ENCODE results near the gene IFT81. TPM values are rescaled to one million over a fixed set of nuclear protein-coding genes. Genes with fewer than 3 reads are reported as not detected.
"Not testable (repeated sequence)": the region's sequence is repeated elsewhere in the genome, so short reads cannot be mapped to it uniquely, and the experiment has no call there.

The IFT81 gene
- total and polyA plus RNA-seq, 5 experiments from 2014 or later: 0.45 to 2.5 (median 0.82) TPM

DNA sequence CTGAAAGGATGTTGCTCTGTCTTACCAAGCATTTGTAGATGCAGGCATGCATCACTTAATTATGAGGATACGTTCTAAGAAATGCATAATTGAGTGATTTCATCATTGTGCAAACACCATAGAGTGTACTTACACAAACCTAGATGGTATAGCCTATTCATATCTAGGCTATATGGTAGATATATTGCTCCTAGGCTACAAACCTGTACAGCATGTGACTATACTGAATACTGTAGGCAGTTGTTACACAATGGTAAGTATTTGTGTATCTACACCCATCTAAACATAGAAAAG, 75.9 kb downstream of the IFT81 start:
- Mint-ChIP-seq H3K27ac (peak overlapping the region in 1 of 10 donors; percentile 13), H3K27me3 (no peaks in the 10 kb centered on the region), H3K4me3 (no peak overlapping the region), H3K9me3 (no peaks in the 10 kb centered on the region), H3K4me1 (peaks cover 5 to 8% (median 6%) of the 10 kb centered on the region in 4 donors), H3K36me3 (no peaks in the 10 kb centered on the region)
- POLR2A ChIA-PET: no interaction called here
- DNase-seq (no peak), ATAC-seq (no peak)

DNA sequence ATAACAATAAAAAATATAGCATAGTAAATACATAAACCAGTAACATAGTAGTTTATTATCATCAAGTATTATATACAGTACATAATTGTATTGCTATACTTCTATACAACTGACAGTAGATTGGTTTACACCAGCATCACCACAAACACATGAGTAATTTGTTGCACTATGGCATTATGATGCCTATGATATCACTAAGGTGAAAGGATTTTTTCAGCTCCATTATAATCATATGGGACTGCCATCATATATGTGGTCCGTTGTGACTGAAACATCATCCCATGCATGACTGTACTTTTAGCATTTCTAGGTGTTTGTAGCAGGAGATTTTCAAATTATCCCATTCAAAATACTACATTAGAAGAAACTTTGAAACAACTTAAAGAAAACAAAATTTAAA, 77.8 kb downstream of the IFT81 start:
- POLR2A ChIA-PET: interaction anchor here (0.7 kb wide), 1 partner anchor 971 kb away, joined by 3 read pairs; no protein-coding TSS in a partner anchor
- no peak overlapping the region for H3K27ac Mint-ChIP-seq
- H3K9me3 Mint-ChIP-seq: no peaks in the 10 kb centered on the region
- ATAC-seq: no peak
- H3K36me3 Mint-ChIP-seq: no peaks in the 10 kb centered on the region
- peaks cover 5 to 8% (median 6%) of the 10 kb centered on the region in 4 donors for H3K4me1 Mint-ChIP-seq
- DNase-seq: no peak
- H3K4me3 Mint-ChIP-seq: no peak overlapping the region
- no peaks in the 10 kb centered on the region for H3K27me3 Mint-ChIP-seq

DNA sequence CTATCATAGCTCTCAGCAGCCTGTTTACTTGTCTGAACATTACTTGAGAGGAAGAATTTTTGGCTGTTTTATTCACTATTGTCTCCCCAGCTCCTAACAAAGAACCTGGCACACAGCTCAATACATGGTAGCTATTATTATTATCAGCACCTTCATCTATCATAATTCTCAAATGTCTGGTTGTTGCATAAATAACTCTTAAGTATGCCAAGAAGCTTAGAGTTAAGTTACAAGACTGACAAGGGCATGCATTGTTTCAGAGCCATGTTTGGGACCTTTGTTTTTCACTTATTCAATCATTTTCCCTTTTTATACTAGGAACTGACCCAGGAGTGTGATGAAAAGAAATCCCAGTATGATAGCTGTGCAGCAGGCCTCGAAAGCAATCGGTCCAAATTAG, 79.4 kb downstream of the IFT81 start:
- Mint-ChIP-seq H3K27ac (no peak overlapping the region), H3K36me3 (no peaks in the 10 kb centered on the region), H3K4me1 (peaks cover 5 to 8% (median 6%) of the 10 kb centered on the region in 4 donors), H3K9me3 (no peaks in the 10 kb centered on the region), H3K27me3 (no peaks in the 10 kb centered on the region), H3K4me3 (no peak overlapping the region)
- POLR2A ChIA-PET: no interaction called here
- no peak for DNase-seq
- ATAC-seq: no peak

DNA sequence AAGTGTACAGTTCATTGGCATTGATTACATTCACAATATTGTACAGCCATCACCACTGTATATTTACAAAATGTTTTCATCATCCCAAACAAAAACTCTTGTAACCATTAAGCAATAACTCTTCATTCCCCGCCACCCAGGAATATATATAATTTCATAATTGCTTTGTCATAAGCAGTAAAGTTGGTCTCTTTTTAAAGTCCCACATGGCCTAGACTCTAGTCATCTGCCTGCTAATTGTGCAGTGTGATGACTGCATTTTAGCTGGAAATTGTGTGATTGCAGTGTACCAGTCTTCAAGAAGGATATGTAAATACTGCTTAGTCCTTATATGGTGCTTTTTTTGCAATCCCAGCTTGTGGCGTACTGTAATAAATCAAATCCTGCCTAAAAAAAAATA, 81.8 kb downstream of the IFT81 start:
- POLR2A ChIA-PET: no interaction called here
- DNase-seq (no peak), ATAC-seq (no peak)
- H3K4me3 Mint-ChIP-seq: no peak overlapping the region
- H3K27ac Mint-ChIP-seq: no peak overlapping the region
- H3K9me3 Mint-ChIP-seq: no peaks in the 10 kb centered on the region
- no peaks in the 10 kb centered on the region for H3K4me1 Mint-ChIP-seq
- no peaks in the 10 kb centered on the region for H3K27me3 Mint-ChIP-seq
- H3K36me3 Mint-ChIP-seq: no peaks in the 10 kb centered on the region

DNA sequence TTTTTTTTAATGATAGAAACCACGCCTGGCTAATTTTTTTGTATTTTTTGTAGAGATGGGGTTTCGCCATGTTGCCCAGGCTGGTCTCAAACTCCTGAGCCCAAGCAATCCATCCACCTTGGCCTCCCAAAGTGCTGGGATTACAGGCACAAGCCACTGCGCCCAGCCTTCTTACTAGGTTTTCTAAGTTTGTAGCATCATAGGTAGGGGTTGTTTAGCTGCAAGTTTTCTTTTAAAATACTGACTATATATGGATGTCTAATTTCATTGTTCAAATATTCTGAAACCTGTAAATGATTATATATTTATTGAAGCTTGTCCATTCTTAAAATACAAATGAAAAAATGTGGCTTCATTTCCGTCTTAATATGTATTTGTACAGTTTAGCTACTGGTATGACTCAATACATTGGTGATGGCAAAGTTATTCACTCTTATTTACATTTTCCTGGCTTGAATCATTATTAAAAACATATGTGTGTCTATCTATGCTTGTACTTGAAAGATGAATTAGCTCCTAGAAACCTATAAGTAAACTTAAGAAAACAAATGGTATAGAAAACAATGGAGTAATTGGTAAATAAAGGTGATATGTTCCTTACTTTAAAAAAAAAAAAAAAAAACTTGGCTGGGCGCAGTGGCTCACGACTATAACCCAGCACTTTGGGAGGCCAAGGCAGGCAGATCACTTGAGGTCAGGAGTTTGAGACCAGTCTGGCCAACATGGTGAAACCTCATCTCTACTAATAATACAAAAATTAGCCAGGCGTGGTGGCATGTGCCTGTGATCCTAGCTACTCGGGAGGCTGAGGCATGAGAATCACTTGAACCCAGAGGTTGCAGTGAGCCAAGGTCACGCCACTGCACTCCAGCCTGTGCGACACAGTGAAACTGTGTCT, 87.7 kb downstream of the IFT81 start:
- H3K4me3 Mint-ChIP-seq, H3K27ac Mint-ChIP-seq, H3K4me1 Mint-ChIP-seq, H3K27me3 Mint-ChIP-seq, H3K36me3 Mint-ChIP-seq, POLR2A ChIA-PET, DNase-seq, ATAC-seq, H3K9me3 Mint-ChIP-seq: not testable (repeated sequence)

DNA sequence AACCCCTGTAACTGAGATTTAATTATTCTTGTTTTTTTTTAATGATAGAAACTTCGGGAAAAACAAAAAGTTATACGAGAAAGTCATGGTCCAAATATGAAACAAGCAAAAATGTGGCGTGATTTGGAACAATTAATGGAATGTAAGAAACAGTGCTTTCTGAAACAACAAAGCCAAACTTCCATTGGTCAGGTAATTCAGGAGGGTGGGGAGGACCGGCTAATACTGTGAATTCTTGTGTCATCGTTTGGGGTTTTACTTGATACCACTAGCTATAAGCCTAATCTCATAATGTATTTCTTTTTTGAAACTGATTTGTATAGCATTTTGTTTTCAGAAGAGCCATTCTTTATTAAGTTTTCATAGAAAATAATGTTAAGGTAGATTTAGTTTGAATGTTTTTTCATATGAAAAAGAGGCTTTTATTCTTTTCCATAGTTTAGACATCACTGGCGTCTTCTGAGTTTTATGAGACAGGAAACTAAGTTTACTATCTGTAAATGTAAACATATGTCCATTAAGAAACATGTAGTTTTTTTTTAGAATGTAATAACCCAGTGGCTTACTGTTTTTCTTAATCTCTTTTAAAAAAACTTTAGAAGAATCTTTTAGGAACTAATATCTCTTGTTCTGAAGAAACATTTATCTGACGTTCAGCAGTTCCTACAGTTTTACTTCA, 94.0 kb downstream of the IFT81 start:
- Mint-ChIP-seq H3K9me3 (peaks cover 0 to 5% (median 0%) of the 10 kb centered on the region in 9 donors), H3K4me3 (no peak overlapping the region), H3K36me3 (peaks cover 0 to 5% (median 4%) of the 10 kb centered on the region in 3 donors), H3K27ac (no peak overlapping the region), H3K27me3 (no peaks in the 10 kb centered on the region), H3K4me1 (no peaks in the 10 kb centered on the region)
- POLR2A ChIA-PET: interaction anchor here (0.6 to 0.7 kb wide), 2 partner anchors 214 to 232 kb away, joined by 3 to 6 read pairs; no protein-coding TSS in a partner anchor
- DNase-seq (no peak), ATAC-seq (no peak)

DNA sequence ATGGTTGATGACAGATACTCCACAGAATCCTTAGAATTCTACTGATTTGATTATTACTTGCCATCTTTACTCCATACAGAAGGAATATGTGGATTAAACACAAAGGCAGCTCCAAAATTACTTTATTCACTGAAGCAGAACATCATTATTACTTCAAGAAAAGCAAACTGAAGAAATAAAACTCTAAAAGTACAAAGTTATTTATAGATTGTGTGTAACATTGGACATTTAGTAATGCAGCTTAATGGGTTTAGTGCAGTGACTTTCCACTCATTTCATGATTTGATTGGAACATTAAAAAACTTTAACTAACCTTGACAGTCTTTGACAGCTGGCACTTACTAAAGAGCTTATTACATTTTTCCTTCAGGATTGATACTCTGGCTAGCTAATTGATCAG, 97.9 kb downstream of the IFT81 start:
- POLR2A ChIA-PET: no interaction called here
- Mint-ChIP-seq H3K4me3 (no peak overlapping the region), H3K27me3 (peaks cover 0 to 4% (median 2%) of the 10 kb centered on the region in 5 donors), H3K9me3 (no peaks in the 10 kb centered on the region), H3K27ac (no peak overlapping the region), H3K4me1 (no peaks in the 10 kb centered on the region), H3K36me3 (no peaks in the 10 kb centered on the region)
- DNase-seq (no peak), ATAC-seq (no peak)

DNA sequence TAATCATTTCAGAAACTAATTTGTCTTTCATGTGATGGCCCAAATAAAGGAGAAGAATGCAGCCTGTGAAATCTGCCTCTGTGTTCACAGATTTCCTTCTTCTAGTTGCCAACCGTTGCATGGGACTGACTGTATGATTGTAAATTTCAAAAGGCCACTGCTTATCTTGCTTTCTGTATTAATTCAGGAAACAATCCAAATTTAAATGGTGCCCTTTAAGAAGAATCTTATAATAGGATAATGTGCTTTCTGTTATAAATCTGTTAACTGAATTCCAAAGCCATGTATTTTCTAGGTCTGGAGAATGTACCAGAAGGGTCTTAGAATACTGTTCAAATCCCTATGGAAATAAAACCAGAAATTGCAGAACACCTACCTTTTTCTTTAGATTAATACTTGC, 98.3 kb downstream of the IFT81 start:
- H3K9me3 Mint-ChIP-seq: no peaks in the 10 kb centered on the region
- H3K36me3 Mint-ChIP-seq: no peaks in the 10 kb centered on the region
- peaks cover 0 to 4% (median 2%) of the 10 kb centered on the region in 5 donors for H3K27me3 Mint-ChIP-seq
- no peak overlapping the region for H3K27ac Mint-ChIP-seq
- no peak for DNase-seq
- ATAC-seq: no peak
- no peak overlapping the region for H3K4me3 Mint-ChIP-seq
- POLR2A ChIA-PET: no interaction called here
- no peaks in the 10 kb centered on the region for H3K4me1 Mint-ChIP-seq

DNA sequence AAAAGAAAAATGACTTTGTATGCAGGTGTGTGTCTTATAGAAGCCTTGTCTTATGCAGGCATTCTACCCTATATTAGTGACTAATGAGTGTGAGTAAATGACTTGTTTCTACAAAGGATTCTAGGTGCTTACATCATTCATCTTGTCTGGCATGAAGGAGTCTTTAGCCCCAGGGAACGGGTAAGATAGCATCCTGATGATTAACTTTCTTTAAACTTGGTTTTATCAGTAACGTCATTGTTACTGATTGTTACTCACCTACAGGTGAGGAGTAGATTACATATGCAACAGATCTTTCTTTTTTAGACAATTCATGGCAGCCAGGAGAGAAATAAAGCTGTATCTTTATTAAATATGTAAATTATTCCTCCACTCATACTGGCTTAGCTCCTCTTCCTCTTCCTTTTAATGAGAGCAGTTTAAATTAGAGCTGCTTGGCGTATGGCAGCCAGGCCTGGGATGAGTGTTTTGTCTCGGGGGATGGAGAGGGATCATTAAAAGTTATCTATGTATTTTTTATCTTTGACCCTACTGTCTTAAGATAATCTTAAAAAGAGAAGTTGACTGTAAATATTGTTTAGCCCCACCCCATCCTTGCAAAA, 99.7 kb downstream of the IFT81 start:
- ATAC-seq: no peak
- no peaks in the 10 kb centered on the region for H3K4me1 Mint-ChIP-seq
- POLR2A ChIA-PET: no interaction called here

DNA sequence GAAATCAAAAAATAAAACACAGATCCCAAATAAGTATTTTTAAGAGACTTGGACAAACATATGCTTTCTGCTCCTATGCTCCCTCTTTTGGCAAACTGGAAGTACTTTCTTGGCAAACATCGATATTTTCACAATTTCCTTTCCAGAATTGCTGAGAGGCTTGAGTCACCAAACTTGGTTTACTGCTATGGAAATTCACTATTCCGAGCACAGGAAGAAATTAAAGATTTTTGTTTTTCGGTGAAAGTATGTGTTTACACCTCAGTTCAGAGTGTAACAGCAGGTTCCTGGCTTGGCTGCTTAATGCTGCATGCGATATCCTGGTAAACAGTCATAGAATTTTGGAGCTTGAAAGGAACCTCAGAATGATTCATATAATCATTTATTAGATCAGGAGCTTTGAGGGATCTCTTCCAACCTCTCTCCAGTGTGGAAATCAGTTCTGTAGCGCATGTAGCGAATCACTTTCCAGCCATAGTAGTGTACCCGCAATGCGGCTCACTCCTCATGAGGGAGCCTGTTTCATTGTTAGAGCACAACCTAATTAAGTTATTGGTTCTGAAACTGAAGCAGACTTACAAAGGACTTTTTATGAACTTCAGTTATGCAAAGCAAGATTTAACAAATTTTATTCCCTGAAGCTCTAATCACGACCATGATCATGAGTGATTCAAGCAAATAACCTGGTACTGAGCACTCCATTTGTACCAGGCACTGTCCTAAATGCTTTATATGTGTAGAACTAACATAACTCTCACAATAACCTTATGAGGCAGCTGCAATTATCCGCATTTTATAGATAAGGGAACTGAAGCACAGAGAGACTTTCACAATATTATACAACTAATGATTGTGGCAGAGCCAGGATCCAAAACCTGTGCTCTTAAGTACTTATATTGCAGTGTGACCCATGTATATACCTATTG, 100.5 kb downstream of the IFT81 start:
- POLR2A ChIA-PET: no interaction called here
- no peak overlapping the region for H3K4me3 Mint-ChIP-seq
- peaks cover 0 to 4% (median 3%) of the 10 kb centered on the region in 5 donors for H3K27me3 Mint-ChIP-seq
- no peak for ATAC-seq
- no peak for DNase-seq
- no peaks in the 10 kb centered on the region for H3K4me1 Mint-ChIP-seq
- H3K27ac Mint-ChIP-seq: no peak overlapping the region
- no peaks in the 10 kb centered on the region for H3K36me3 Mint-ChIP-seq
- H3K9me3 Mint-ChIP-seq: no peaks in the 10 kb centered on the region

More for the DNA sequence above, 99.7 kb downstream of the IFT81 start:
- no peak overlapping the region for H3K4me3 Mint-ChIP-seq
- peaks cover 0 to 4% (median 3%) of the 10 kb centered on the region in 5 donors for H3K27me3 Mint-ChIP-seq
- no peaks in the 10 kb centered on the region for H3K36me3 Mint-ChIP-seq
- no peaks in the 10 kb centered on the region for H3K9me3 Mint-ChIP-seq
- DNase-seq: no peak
- no peak overlapping the region for H3K27ac Mint-ChIP-seq

DNA sequence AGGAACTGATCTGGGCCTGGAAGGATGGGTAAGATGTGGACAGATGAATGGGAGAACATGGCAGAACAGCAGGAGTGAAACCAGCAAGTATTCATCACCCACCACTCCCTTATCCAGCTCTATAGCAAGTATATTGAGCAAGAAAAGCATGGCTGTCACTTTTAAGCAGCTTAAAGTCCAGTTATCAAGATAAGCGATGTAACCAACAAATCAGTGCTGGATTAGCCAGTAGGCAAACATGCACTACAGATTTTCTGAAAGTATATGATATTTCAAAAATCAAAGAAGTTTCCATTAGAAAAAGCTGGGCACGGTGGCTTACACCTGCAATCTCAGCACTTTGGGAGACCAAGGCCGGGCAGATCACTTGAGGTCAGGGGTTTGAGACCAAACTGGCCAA, 103.0 kb downstream of the IFT81 start:
- Mint-ChIP-seq H3K36me3 (no peaks in the 10 kb centered on the region), H3K27ac (no peak overlapping the region), H3K9me3 (no peaks in the 10 kb centered on the region), H3K27me3 (peaks cover 0 to 4% (median 3%) of the 10 kb centered on the region in 5 donors), H3K4me3 (no peak overlapping the region), H3K4me1 (no peaks in the 10 kb centered on the region)
- no peak for ATAC-seq
- POLR2A ChIA-PET: no interaction called here
- no peak for DNase-seq

DNA sequence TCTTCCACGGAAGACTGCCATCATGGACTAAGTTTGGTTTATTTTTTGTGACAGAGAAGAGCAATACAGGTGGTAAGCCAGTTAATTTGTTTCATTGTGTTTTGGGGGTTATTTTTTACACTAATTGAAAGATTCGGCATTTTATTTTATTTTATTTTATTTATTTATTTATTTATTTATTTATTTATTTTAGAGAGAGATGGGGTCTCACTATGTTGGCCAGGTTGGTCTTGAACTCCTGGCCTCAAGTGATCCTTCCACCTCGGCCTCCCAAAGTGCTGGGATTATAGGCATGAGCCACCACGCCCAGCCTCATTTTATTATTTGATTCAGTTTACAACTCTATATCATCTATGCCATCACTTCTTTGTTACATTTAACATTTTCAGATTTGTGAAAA, 104.2 kb downstream of the IFT81 start:
- ATAC-seq, H3K36me3 Mint-ChIP-seq, H3K27me3 Mint-ChIP-seq, H3K9me3 Mint-ChIP-seq, H3K4me1 Mint-ChIP-seq, POLR2A ChIA-PET, H3K27ac Mint-ChIP-seq, H3K4me3 Mint-ChIP-seq, DNase-seq: not testable (repeated sequence)

Data from naive thymus-derived CD8-positive, alpha-beta T cell (primary cell).